GM19023 (cell line): ENCODE data around the gene SLC35D1.
"Not testable (repeated sequence)": the region's sequence is repeated elsewhere in the genome, so short reads cannot be mapped to it uniquely, and the experiment has no call there.

Source experiments
- ATAC-seq: cut with Tn5 transposase; IDR thresholded peaks from one replicate; pipeline ENCODE4 v1.9.1; 2021; ENCODE audit warnings: mild to moderate bottlenecking, moderate library complexity; ENCODE audit not compliant: unreplicated experiment

The SLC35D1 gene

DNA sequence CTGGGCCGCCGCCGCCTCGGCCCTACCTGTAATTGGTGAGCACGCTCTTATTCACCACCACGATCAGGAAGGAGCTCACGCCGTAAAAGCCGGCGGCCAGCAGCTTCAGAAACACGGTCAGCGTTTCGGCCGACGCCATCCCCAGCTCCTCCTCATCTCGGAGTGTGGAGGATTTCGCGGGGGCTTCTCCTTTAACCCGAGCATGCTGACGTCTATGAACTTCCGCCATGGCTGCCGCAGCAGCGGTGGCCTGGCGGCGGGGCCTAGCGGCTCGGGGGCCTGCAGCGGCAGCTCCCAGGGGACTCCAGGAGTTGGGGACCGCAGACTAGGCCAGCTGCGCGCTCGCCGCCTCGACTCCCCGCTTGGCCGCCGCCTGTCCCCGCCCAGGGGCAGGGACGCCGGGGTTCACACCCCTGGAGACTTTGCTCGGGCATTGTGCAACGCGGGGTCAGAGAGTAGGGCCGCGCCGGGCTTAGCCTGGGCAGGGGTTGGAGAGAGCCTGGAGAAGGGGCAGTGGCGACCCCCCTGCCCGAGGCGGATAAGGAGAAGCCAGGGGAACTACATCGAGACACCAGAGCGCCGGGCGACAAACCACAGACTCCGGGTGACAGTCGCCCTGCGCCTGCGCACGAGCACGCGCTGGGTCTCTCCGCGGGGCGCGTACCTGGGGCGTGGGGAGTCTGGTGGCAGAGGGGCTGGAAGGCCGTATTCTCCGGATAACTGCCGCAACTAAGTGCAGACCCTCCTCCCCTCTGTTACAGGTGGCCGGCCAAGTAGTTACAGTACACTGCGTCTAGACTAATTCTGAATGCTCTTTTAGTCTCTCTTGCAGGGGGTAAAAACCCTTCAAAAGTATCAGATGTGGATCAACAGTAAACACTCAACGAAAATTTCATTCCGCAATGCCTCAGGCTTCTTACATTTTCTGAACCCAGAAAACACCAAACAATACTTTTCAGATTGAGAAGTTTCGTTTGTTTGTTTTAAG, at the start of gene SLC35D1:
Gene SLC35D1 (minus strand): TSS at position 364 of the 988 bp plus-strand sequence. CDS start 135 bp downstream, at position 229.
- peak; percentile 83 for ATAC-seq

GRCh38 chr1:67103548-67103947, 49.6 kb upstream of the SLC35D1 start:
- ATAC-seq = no peak

GRCh38 chr1:67100833-67101232, 46.9 kb upstream of the SLC35D1 start:
- no peak for ATAC-seq

GRCh38 chr1:67097305-67097704, 43.4 kb upstream of the SLC35D1 start:
- ATAC-seq = no peak

GRCh38 chr1:67094191-67094590, 40.2 kb upstream of the SLC35D1 start:
- no peak for ATAC-seq

GRCh38 chr1:67089685-67090208, 35.8 kb upstream of the SLC35D1 start:
- no peak for ATAC-seq

- no peak for ATAC-seq
These were observed 34.5 kb upstream of the SLC35D1 start for GRCh38 chr1:67088440-67088839.

GRCh38 chr1:67085326-67085725, 31.4 kb upstream of the SLC35D1 start:
- no peak for ATAC-seq

DNA sequence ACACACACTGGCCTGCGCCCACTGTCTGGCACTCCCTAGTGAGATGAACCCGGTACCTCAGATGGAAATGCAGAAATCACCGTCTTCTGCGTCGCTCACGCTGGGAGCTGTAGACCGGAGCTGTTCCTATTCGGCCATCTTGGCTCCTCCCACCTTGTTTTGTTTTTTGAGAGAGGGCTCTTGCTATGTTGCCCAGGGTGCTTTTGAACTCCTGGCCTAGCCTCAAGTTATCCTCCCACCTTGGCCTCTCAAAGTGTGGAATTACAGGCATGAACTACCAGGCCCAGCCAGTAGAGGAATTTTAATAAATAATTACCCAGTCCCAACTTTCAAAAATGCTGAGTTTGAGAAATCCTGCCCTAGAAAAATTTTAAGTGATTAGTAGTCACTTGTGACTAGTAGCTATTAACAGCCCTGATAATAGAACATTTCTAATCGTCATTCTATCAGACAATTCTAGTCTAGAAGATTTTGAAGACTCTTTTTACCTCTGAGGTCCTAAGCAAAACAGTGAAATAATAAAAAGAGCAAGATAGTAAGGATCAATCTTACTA, 30.9 kb upstream of the SLC35D1 start:
- ATAC-seq = no peak

GRCh38 chr1:67078291-67078690, 24.3 kb upstream of the SLC35D1 start:
- no peak for ATAC-seq

GRCh38 chr1:67077593-67077992, 23.6 kb upstream of the SLC35D1 start:
- no peak for ATAC-seq

DNA sequence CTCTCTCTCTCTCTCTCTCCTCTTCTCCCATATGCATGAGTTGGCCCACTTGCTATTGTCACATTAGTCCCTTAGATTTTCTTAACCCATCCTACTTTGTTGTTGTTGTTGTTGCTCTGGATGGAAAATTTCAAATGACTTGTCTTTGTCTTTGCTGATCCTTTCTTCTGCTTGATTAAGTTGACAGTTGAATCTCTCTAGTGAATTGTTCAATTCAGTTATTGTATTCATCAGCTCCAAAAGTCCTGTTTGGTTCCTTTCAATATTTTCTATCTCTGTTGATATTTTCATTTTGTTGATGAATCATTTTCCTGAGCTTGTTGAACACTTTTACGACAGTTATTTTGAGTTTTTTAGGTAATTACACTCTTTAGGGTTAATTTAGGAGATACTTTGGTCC, 18.8 kb upstream of the SLC35D1 start:
- no peak for ATAC-seq

DNA sequence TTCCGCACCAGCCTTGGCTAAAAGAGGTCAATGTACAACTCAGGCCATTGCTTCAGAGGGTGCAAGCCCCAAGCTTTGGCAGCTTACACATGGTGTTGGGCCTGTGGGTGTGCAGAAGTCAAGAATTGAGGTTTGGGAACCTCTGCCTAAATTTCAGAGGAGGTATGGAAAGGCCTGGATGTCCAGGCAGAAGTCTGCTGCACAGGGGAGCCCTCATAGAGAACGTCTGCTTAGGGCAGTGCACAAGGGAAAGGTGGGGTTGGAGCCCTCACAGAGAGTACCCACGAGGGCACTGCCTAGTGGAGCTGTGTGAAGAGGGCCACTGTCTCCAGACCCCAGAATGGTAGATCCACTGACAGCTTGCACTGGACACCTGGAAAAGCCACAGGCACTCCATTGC, 13.7 kb upstream of the SLC35D1 start:
- ATAC-seq = not testable (repeated sequence)

DNA sequence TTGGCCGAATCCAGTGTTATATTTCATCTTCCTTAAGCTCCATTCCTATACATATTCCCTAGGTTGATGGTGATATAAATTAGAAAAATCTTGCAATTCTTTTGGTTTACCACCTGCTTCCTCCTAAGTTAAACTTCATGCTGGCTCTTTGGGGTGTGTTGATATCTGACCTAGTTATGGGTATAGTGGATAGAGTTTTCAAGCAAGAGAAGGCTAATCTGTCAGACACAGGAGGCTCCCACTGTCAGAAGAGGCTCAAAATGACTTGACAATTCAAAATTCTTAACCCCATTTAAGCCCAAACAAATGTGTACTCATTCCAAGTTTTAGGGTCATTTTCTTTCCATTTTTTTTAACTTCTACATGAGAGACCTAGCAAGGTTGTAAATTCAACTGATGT, 8.5 kb upstream of the SLC35D1 start:
- ATAC-seq = no peak

DNA sequence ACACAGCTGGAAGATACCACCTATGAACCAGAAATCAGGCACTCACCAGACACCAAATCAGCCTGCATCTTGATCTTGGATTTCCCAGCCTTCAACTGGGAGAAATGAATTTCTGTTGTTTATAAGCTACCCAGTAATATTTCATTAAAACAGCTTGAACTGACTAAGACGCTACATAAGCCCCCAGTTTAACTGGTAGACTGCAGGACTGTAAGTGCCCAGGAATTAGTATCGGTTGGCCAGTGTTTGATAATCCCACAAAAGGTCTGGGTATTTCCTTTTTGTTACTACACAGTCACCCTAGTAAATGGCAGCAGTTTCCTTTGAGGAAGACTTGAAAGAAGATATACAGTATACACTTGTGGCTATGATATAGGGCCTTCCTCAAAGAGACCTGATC, 7.3 kb upstream of the SLC35D1 start:
- ATAC-seq = no peak

DNA sequence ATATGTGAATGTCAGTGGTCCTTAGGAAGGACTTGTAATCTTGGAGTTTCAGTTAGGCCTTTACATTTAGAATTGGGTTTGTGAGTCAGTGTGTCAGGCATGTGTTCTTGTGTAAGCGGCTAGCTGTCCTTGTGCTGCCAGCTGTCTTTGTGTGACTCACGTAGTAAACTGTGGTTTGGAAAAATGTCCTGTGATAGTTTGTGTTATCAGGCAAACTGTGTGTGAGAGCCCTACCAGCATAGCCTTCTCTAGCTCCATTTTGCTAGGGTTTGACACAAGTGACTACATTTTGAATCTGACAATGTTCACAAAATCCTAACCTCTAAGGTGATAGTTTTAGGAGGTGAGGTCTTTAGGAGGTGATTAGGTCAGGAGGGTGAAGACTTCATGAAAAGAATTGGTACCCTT, 6.9 kb upstream of the SLC35D1 start:
- no peak for ATAC-seq

DNA sequence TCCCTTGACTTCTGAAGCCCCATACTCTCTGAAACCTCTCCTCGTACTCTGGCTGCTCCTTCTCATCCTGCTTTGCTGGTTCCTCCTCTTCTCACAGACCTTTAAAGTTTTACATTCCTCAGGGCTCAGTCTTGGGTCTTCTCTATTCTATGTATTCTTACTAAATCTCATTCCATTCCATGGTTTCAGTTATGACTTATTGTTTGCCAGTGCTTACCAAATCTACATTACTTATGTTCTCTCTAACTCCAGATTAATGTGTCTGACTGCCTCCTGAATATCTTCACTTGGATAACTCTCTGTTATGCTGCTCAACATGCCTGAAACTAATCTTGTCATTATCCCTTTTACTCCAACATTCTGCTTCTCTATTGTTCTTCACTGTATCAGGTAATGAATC, 5.4 kb upstream of the SLC35D1 start:
- ATAC-seq = no peak

- ATAC-seq = no peak
These were observed 4.8 kb upstream of the SLC35D1 start for GRCh38 chr1:67058761-67059160.

DNA sequence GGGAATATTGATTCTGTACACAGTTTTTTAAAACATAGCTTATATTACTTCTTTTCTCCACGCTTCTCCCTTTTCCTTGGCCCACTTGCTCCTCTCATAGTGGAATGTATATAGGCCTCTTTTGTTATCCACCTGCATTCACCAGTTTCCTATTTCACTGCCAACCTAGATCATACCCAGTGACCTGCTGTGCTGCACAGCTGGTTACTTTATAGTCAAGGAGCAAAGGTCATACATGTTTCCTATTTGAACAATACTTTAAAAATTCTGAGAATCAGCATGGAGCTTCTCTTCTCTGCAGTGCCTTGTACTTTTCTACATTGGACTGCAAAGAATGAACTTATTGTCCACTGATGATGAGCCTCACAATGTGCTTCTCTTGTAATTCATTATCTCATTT, 4.3 kb upstream of the SLC35D1 start:
- no peak for ATAC-seq

DNA sequence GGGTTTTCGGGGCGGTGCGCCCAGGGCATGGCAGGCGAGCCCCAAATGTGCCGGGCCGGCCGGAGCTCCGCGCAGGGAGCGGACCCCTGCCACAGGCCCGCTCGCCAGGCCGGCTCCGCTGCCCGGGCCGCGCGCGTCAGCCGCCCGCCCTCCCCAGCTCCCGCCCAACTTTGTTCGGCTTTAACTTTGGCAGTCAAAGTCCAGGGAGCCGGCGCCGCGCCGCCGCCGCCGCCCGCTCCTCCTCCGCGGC, 488 bp downstream of the SLC35D1 start:
- ATAC-seq = peak; percentile 40

GRCh38 chr1:67052741-67053534, 1.0 kb downstream of the SLC35D1 start:
- peak; percentile 5 for ATAC-seq

- no peak for ATAC-seq
These were observed 2.8 kb downstream of the SLC35D1 start for GRCh38 chr1:67051196-67051595.
